NCI-H345 treated with DMSO at 0.1 percent for 48 hours (cell line): ENCODE data around the gene BMS1.
"Not testable (repeated sequence)": the region's sequence is repeated elsewhere in the genome, so short reads cannot be mapped to it uniquely, and the experiment has no call there.

ENCODE experiments used
- DNase-seq: peaks from one replicate; lab custom pipeline; 2025; ENCODE audit not compliant: unreplicated experiment; lab: John Stamatoyannopoulos, UW

BMS1 gene

DNA sequence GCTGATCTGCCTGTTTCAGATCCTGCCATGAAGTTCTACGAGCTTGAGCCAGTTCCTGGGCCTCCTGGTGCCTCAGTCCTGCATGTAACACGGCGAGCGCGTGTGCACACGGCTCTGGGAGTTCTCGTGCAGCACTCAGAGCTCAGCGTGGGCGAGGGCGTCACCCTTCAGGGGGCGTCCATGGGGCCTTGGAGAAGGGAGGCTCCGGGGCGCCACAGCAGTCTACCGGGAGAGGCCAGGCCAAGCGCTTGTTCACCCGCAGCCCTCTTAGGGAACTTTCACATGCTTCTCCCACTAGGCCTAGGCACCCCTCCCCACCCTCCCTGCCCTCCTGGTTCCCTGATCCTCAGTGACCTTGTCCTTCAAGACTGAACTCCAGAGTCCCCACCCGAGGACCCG is 83.1 kb downstream of the BMS1 start:
- DNase-seq = no peak

DNA sequence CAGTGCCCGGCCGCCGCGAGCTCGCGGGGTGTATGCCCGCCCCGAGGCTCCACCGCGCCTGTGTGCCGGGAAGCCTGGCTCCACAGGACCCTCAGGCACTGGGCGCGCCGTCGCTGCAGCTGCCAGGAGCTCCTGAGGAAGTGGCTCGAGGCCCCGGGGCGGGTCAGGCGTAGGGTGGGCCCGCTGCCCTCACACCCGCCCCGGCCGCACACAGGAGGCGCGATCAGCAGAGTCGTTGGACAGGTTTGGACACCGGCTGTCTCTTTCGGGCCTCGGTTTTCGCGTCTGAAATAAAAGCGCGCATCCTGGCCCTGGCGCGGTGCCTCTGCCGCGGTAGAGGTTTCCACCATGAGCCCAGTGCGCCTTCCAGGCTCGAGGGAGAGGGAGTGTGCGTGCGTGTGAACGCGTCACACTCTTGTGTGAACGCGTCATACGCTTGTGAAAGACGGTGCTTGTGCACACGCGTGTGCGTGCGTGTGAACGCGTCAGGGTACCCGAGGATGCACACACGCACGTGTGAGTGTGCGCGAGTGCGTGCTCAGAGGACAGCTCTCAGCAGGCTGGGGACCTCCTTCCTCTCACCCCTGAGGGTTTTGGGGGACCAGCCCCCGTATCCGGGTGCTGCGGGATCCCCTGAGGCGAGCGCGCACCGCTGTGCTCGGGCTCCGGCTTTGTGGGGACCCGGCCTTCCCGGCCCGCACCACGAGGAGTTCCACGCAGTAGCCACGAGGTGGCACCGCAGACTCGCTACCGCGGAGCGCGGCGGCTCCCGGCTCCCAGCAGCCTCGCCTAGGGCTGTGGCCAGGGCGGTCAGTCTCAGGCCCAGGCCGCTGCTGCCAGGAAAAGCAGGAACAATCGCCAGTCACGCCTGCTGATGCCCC is 83.8 kb downstream of the BMS1 start:
- DNase-seq = peak; percentile 20

DNA sequence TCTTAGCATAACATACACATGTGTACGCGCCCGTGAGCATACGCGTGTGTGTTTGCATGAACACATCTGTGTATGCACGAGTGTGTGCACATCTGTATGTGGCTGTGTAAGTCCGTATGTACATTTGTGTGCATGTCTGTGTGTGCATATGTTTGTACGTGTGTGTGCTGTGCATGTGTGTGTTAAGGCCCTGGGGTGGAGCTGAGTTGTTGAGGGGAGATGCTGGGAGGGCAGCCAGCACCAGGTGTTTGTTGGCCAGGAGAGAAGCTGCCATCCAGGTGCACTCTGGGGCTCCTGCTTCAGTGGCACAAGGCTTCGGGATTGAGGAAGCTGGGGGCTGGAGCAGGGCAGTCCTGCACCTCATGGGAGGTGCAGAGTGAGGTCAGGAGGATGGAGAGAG is 85.0 kb downstream of the BMS1 start:
- no peak for DNase-seq

DNA sequence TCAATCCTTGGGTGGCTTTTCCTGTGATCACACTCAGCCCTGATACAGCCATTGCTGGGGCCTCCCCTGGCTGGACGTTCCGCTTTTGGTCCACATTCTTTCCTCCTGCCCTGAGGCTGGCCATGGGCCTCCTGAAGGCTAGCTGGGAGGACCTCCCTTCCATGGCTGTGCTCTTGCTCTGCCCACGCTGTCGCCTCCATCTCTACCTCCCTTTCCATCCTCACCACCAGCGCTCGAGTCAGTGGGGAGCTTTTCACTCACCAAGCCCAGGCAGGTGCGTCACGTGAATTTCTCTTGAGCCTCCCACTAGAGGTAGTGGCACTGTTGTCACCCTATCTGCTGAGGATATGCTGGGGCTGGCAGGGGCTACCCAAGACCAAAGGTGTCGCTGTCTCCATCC is 85.9 kb downstream of the BMS1 start:
- DNase-seq = no peak

DNA sequence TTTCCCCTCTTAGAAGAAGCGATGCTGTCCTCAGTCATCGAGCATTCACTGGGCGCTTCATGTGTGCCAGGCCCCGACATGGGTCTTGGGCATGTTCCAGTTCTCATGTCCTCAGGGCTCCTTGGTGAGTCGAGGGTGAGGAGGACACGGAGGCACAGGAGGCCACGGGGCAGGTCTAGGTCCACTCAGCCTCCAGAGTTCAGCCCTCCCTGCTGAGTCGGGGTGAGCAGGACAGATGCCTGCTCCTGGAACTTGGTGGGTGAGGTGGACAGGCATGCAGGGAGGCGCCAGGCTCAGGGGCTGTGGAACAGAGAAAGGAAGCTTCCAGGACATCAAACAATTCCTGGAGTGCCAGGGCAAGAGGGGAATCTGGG is 87.4 kb downstream of the BMS1 start:
- no peak for DNase-seq

DNA sequence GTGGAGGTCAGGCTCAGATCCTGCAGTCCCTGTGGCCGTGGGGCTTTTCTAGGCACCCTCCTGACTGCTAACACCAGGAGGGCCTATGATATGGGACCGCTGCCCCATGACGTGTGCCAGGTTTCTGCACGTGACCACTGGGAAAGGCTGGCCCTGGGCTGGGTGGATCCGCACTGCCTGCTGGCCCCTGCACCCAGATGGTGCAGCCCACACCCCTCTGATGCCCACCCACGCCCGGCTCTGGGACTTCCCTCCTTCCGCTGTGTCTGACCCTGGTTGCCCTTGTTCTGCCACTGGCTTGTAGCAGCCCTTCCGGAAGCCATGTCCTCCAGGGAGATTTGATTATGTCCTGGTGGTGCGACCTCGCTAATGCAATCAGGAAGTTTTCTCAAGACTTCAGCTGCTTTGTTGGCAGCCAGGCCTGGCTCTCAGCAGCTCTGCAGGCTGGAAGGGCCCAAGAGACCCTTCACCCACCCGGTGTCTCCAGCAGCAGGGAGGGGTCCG is 88.6 kb downstream of the BMS1 start:
- not testable (repeated sequence) for DNase-seq

DNA sequence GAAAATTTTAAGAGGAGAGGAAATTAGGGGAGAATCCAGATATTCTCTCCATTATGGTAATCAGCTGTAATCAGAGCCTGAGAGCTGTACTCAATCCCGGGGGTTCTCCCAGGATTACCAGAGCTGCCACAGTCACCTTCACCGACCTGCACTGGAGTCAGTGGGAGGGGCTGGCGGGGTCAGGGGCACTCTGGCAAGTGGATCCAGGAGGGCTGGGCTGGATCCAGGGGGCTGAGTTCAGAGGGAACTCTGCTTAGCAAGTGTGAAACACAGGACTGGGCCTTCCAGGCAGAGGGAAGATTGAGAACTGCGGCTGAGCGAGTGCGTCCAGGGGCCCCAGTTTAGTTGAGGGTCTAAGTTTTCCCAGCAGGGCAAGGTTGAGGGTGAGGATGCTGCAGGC is 89.2 kb downstream of the BMS1 start:
- DNase-seq = no peak

DNA sequence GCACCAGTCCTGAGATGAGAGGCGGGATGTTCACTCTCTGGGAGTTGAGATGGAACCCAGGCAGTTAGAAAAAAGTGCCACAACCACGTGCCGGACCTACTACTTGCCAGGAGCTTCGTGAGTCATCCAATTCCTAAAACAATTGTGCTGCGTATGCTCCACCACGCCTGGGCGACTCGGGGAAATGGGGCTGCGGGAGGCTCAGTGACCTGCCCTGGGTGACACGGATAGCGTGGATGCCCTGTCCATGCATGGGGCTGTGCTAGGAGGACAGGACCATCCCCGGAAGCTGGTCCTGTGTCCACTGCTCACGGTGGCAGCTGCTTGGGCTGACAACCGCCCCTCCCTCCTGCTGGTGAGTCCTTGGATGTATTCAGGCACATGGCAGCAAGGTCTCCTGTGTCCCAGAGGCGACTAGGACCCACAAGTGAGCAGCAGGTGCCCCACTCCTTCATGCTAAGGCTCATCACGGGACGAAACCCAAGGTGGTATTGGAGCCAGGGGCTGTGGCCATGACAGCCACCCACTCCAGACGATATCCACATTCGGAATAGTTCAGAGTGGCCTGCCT is 90.4 kb downstream of the BMS1 start:
- DNase-seq = no peak

DNA sequence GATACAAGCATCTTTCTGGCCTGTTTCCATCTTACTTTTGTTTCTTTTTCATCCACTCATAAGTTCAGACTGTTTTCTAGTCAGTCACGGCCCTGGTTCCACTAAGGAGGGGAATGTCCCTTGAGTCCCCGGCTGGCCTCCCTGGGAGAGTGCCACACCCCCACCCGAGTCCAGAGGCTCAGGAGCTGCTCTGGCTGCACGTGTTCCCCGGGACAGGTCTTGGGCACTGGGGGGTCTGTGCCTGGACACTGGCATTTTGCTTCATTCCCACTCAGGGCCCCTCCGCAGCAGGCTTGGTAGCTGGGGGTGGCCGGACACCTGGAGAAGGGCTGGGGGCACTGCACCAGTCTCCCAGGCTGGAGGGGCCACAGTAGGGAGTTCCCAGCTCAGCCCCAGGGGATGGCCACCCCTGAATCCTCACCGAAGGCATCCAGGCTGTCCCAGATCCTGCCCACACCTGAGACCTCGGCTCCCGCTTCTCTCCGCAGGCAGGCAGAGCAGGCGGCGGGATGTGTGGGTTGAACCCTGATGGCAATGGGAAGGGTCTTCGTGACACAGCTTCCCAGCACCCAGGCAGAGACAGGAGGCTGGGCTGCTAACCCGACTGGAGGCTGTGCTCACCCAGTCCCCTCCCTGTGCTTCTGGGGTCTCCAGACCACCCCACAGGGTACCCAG is 92.3 kb downstream of the BMS1 start:
- no peak for DNase-seq

DNA sequence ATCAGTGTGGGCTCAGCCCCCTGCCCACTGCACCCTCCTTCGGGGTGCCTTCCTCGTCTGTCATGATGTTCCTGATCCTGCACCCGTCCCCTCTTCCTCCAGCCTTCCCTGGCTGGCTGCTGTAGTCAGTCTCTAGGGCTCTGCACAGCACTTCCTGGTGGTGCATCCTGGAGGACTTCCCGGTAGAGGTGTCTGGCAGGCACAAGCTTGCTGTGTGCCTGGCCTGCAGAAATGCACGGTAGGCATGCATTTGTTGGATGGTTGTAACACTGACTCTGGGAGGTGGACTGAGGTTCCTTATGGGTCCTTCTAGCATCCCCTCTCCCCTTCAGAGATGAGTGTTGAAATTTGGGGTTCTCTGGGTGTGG is 92.8 kb downstream of the BMS1 start:
- DNase-seq = no peak

DNA sequence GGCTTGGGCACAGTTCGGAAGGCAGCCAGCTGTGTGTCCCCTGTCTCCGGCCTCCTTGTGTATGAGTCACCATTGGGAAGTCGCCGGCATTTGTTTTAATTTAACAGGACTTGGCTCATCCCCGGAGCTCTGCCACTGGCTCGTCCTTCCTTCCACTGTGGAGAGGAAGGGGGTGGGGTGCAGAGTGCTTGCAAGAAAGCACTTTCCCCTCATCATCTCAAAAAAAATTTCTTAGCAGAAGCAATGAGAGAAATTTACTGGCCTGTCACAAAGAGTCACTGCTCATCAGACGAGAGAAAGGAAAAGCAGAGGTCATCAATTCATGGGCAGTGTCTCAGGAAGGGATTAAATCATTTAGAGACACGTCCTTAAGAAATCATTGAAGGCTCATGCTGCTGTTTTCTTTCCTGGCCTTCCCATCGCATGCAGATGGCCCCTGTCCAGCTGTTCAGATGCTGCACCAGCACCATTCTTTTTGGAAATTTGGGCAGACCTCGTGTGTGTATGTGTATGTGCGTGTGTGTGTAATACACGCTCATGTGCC is 93.3 kb downstream of the BMS1 start:
- DNase-seq = no peak

DNA sequence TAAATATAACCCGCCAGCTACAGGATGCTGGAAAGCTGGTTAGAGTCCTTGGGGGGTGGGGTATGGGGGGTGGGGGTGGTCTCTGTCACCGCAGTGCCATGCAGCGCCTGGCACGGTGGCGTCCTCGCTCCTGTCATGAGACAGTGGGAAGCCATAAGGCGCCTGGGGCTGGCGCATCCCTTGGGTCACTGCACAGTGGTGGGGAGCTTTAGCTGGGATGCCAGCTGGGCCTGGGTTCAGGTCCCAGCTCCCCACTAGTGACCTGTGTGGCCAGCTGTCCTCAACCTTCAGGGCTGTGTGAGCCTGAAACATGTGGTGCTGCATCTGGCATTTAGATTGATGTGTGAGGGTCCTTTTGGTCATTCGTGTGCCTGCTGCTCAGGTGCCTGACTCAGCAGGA is 93.9 kb downstream of the BMS1 start:
- no peak for DNase-seq

DNA sequence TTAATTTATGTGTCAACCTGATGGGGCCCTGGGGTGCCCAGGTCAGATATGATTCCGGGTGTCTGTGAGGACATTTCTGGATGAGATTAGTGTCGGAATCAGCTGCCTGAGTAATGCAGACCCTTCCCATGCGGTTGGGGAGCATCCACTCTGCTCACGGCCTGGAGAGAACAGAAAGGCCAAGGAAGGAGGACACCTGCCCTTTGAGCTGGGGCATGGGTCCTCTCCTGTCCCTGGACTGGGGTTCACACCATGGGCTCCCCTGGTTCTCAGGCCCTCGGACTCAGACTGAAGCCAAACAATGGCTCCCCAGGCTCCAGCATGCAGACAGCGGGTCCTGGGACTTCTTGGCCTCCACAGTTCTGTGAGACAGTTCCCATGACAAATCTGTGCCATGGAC is 94.3 kb downstream of the BMS1 start:
- no peak for DNase-seq

DNA sequence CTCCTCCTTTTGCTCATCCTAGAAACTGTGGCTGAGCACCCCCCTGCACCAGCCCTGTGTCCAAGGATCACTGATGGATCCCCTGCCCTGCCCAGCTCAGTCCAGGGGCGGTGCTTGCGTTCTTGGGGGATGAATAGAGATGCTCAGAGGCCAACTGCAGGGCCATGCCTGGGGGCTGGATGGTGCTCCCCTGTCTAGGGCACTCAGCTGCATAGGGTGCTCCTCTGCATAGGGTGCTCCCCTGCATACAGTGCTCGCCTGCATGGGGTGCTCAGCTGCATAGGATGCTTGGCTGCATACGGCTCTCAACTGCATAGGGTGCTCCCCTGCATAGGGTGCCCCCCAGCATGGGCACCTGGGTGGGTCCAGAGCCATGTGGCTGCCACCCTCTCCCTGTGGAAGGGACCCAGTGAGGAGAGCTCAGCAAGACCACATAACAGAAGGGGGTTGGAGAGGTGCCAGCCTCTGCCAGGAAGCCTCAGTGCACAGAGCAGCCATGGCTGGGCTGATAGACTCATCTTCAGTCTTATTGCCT is 95.0 kb downstream of the BMS1 start:
- DNase-seq = no peak

DNA sequence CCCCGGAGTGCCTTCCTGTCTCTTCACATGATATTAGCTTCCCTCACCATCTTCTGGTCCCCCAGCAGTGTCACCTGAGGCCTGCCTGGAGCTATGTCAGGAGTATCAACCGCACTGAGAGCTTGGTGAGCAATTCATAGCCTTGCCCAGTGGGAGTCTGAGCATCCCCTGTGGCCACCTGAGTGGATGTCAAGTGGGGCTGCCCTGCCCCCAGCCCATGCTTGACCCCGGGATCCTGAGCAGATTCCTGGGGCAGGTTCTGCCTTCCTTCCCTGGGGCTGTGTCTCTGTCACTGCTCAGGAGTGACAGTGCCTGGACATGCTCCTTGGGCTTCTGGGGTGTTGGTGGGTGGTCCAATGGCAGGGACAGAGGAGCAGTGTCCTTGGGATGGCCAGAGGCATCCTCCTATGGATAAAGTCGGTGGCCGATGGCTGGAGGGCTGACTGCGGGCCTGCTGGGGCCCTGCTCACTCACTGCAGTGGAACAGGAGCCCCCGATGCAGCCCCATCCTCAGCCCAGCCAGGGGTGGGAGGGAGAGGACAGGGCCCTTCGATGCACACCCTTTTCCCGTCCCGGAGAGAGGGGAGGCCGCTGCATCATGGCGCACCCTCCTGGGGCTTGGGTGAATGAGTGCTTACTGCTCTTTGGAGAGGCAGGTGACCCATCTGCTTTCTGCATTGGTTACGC is 95.7 kb downstream of the BMS1 start:
- no peak for DNase-seq

DNA sequence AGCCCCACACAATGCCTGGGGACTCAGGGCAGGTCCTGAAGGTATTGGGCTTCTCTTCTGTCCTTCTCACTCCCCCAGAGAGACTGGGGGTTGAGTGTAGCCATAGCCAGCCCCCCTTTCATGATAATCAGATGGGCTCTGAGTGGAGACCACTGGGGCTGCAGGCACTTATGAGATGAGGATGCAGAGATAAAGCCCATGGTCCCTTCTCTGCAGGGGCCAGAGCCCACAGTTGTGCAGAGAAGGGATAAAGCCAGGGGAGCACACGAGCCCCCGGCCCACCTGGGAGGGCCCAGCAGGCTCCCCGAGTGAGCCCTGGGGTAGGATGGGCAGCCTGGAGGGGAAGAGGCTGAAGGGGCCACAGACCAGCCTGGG is 96.2 kb downstream of the BMS1 start:
- DNase-seq = no peak

DNA sequence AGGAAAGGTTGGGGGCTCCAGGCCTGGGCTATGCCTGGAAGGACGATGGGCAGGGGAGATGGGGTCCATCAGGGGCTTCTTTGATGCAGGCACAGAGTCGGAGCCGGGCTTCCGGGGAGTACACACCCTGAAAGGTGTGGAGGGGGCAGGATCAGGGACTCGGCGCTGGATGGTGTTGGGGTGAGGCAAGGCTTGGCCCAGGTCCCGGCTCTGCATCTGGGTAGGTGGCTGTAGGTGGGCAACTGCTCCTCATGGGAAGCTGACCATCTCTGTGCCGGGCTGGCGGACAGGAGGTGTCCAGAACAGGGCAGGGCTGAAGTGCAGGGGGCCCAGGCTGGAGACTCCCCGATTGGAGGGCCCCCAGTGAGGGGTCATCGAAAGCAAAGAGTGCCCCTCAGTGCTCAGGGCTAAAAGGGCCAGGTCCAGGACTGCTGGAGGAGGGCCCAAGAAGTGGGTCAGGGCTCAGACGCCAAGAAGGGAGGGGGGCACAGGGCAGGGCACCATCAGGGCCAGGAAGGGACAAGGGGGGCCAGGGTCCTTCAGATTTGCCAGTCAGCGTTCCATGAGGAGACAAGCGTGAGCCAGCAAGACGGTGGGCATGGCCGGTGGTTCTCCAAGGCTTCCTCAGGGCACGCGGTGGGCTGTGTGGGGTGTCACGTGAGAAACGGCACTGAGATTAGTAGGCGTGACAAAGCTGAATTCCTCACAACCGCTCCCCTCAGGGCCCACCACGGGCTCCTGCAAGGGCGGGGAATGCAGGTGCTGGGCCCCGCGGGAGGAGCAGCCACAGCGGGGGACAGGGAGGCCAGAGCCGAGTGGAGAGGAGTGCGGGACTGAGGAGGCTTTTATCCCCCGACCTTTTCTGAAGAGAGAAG is 97.0 kb downstream of the BMS1 start:
- DNase-seq = no peak

DNA sequence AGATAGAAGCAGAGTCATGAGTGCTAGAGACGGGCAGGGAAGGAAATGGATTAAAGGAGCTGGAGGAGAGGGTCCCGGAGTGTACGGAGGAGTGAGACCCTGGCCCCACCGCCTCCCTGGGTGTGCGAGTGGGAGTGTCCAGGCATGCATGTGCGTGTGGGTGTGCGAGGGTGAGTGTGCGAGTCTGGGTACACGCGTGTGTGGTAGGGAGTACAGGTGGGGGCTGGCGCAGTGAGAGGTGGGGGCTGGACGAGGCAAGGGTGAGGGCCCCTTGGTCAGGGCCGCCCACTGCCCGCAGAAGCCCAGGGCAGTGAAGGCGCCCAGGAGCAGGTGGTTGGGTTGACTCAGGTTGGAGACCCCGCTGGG is 97.6 kb downstream of the BMS1 start:
- no peak for DNase-seq

DNA sequence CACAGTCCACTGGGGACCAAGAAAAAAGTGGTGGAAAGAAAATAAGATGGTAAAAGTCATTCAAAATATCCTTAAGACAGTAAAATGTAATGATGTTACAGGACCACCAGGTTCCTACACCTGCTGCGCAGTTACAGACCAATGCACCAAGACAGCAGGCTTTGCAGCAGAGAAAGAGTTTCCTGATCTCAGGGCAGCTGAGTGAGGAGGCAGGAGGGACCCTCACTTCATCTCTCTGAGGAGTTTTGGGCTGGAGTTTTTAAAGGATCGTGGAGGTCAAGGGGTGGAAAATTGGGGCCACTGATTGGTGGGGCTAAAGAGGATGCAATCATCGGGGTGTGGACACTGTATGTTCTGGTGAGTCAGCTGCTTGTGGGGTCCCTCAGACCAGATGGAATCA is 100.0 kb downstream of the BMS1 start:
- no peak for DNase-seq
